ENCODE measurements around the gene KLHDC10. TPM values are rescaled to one million over a fixed set of nuclear protein-coding genes. Genes with fewer than 3 reads are reported as not detected.

The KLHDC10 gene
- total and polyA plus RNA-seq, 2 donors (not counting 3 experiments of a cell fraction or from before 2014, with no cell fraction given) = 14.9 to 31.3 TPM

DNA sequence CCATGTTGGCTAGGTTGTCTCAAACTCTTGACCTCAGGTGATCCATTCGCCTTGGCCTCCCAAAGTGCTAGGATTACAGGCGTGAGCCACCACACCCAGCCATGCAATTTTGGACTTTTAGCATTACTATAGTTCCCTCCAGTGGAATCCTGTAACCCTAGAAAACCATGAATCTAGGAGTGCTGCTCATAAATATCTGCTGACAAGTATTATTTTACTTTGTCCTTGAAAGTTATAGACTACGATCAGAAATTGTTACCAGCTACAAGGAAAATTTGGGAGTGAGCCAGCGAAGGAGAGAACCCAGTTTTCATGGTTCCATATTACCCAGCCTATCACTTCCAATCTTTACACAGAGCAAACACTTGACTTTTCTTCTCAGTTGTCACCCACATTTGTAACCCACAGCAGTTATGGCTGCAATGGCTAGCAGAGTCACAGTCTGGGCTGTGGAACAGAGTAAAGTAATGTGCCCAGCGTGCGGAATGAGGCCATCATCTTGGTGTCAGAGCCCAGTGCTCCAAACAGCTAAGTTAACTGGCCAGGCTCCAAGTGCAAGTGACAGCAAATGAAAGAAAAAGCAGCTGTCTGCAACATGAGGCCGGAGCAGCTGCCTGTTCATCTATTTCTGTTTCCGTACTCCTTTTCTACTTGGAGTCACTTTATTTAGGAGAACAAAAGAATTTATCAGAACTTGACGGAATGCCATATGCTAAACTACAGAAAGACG is 49.1 kb upstream of the KLHDC10 start:
- no peak overlapping the region for H3K9ac ChIP-seq (replicated peaks; ENCODE audit: extremely low read depth, insufficient read depth, low read length)

More for the DNA sequence above, 49.1 kb upstream of the KLHDC10 start:
- no peaks in the 10 kb centered on the region for H3K9me1 ChIP-seq (replicated peaks; ENCODE audit: control insufficient read depth, extremely low read depth, insufficient read depth, low read length)
- no peak overlapping the region for H3K4me3 ChIP-seq (replicated peaks in 1 of 3; ENCODE audit: insufficient read depth in 1 of 3, low read depth in 1 of 3, low read length in 3 of 3)
- H3K36me3 ChIP-seq (ENCODE audit: control insufficient read depth in 2 of 2, extremely low read depth in 1 of 2, insufficient read depth in 2 of 2, low read length in 2 of 2) = peaks cover 18 to 31% of the 10 kb centered on the region in 2 experiments
- H2AFZ ChIP-seq (ENCODE audit: low read depth, low read length) = no peak overlapping the region
- FAIRE-seq (no peak), DNase-seq (ENCODE audit: low read depth, low spot score) (no peak)
- no TSS peak for BruUV-seq (replicated peaks)
- no peak overlapping the region for H3K4me2 ChIP-seq (ENCODE audit: insufficient read depth, low read length)
- intact Hi-C loops (cut with micrococcal nuclease) (no loop called here), dilution Hi-C loops (cut with MboI; ENCODE audit: extremely low pct_ligation_motif_present, low sequenced_read_pairs) (no loop called here)
- H3K27ac ChIP-seq (ENCODE audit: insufficient read depth, low read depth, low read length) = no peak overlapping the region
- H3K27me3 ChIP-seq (ENCODE audit: control insufficient read depth in 2 of 2, insufficient read depth in 2 of 2, low read length in 2 of 2) = no peaks in the 10 kb centered on the region
- H3K9me3 ChIP-seq (replicated peaks; ENCODE audit: control insufficient read depth, insufficient read depth, low read length) = no peaks in the 10 kb centered on the region
- ChIA-PET CTCF (no interaction called here), POLR2A (no interaction called here)
- no peaks in the 10 kb centered on the region for H4K20me1 ChIP-seq (replicated peaks; ENCODE audit: control insufficient read depth, extremely low read depth, insufficient read depth, low read length)
- no peaks in the 10 kb centered on the region for H3K79me2 ChIP-seq (ENCODE audit: control insufficient read depth, insufficient read depth, low read length)
- no peaks in the 10 kb centered on the region for H3K4me1 ChIP-seq (ENCODE audit: control insufficient read depth, extremely low read depth, insufficient read depth, low read length)
- TF ChIP-seq MYC (IDR thresholded peaks at IDR 0.05; ENCODE audit: low read depth, low read length) (no peak), JUN (IDR thresholded peaks at IDR 0.05; ENCODE audit: borderline replicate concordance, insufficient read depth, insufficient read length, low read depth) (no peak), EZH2 (IDR thresholded peaks at IDR 0.05; ENCODE audit: borderline replicate concordance, low read depth, low read length, severe bottlenecking) (no peak), MAX (IDR thresholded peaks at IDR 0.05; ENCODE audit: insufficient read depth, insufficient read length) (no peak), GATA2 (IDR thresholded peaks at IDR 0.05; ENCODE audit: insufficient read depth, insufficient read length, low read depth, low read length) (no peak), FOS (IDR thresholded peaks at IDR 0.05; ENCODE audit: borderline replicate concordance, insufficient read depth, low read length) (no peak), POLR2AphosphoS5 (IDR thresholded peaks at IDR 0.05; ENCODE audit: insufficient read depth, low read depth, low read length) (no peak), POLR2A (IDR thresholded peaks at IDR 0.05; ENCODE audit: low read depth, low read length) (no peak)
- TF ChIP-seq, protein P1, sequence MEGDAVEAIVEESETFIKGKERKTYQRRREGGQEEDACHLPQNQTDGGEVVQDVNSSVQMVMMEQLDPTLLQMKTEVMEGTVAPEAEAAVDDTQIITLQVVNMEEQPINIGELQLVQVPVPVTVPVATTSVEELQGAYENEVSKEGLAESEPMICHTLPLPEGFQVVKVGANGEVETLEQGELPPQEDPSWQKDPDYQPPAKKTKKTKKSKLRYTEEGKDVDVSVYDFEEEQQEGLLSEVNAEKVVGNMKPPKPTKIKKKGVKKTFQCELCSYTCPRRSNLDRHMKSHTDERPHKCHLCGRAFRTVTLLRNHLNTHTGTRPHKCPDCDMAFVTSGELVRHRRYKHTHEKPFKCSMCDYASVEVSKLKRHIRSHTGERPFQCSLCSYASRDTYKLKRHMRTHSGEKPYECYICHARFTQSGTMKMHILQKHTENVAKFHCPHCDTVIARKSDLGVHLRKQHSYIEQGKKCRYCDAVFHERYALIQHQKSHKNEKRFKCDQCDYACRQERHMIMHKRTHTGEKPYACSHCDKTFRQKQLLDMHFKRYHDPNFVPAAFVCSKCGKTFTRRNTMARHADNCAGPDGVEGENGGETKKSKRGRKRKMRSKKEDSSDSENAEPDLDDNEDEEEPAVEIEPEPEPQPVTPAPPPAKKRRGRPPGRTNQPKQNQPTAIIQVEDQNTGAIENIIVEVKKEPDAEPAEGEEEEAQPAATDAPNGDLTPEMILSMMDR (IDR thresholded peaks at IDR 0.05; ENCODE audit: extremely low read depth in 1 of 2, insufficient read depth in 1 of 2, low read depth in 1 of 2, low read length in 2 of 2) = no peak

Data from endothelial cell of umbilical vein (primary cell).